ENCODE results near the gene SLC34A3. TPM values are rescaled to one million over a fixed set of nuclear protein-coding genes. Genes with fewer than 3 reads are reported as not detected.

The SLC34A3 gene
- total RNA-seq, 1 donor from 2014 or later: not detected

DNA sequence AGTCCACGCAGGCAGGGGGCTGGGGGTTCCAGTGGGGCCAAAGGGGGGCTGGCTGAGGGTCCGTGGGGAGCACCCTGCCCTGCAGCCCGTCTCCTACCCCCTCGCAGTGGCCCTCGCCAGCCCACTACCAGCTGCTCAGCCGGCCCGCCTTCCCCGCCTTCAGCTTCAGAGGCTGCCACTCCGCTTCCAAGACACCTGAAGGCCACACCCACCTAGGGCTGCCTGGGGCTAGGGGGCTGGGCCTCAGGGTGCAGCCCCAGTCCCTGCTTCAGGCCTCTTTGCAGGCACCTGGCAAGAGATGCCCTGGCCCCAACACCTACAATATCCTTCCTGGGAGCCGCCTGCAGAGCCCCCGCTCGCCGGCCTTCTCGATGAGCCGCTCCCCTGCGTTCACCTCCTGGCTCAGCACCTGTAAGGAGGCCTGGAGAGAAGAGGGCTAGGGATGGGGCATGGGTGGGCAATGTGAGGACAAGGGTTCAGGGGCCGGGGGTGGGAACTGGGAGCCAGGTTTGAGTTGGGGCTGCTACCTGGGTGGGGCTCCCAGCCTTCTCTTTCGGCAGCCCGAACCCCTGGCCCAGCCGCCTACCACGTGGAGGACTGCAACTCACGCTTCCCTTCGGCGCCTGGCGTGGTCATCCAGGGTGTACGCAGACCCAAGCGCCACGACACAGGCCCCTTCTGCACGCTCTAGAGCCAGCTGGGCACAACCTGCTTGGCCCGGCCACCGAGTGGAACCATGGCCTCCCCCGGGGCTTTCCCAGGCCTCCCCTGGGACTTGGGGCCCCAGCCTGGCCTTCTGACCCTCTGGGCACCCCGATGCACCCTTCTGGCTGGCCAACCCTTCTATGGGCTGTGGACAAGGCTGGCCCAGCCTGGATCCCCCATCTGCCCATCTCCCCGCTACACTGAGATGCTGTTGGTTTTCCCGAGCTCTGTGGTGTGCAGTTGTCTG lies 22.1 kb downstream of the SLC34A3 start:
- H3K27me3 Mint-ChIP-seq (ENCODE audit: low read depth): peaks cover 3% of the 10 kb centered on the region
- no peak overlapping the region for H3K27ac Mint-ChIP-seq (ENCODE audit: unreplicated experiment)
- H3K36me3 Mint-ChIP-seq (ENCODE audit: low read depth): peaks cover 2% of the 10 kb centered on the region
- H3K4me3 Mint-ChIP-seq: peak overlapping the region; percentile 97
- TF ChIP-seq, protein P1, sequence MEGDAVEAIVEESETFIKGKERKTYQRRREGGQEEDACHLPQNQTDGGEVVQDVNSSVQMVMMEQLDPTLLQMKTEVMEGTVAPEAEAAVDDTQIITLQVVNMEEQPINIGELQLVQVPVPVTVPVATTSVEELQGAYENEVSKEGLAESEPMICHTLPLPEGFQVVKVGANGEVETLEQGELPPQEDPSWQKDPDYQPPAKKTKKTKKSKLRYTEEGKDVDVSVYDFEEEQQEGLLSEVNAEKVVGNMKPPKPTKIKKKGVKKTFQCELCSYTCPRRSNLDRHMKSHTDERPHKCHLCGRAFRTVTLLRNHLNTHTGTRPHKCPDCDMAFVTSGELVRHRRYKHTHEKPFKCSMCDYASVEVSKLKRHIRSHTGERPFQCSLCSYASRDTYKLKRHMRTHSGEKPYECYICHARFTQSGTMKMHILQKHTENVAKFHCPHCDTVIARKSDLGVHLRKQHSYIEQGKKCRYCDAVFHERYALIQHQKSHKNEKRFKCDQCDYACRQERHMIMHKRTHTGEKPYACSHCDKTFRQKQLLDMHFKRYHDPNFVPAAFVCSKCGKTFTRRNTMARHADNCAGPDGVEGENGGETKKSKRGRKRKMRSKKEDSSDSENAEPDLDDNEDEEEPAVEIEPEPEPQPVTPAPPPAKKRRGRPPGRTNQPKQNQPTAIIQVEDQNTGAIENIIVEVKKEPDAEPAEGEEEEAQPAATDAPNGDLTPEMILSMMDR (conservative IDR thresholded peaks at IDR 0.05): no peak
- no peak for DNase-seq (ENCODE audit: low read depth, low spot score)
- H3K4me1 Mint-ChIP-seq: peaks cover 13% of the 10 kb centered on the region
- no peaks in the 10 kb centered on the region for H3K9me3 Mint-ChIP-seq

DNA sequence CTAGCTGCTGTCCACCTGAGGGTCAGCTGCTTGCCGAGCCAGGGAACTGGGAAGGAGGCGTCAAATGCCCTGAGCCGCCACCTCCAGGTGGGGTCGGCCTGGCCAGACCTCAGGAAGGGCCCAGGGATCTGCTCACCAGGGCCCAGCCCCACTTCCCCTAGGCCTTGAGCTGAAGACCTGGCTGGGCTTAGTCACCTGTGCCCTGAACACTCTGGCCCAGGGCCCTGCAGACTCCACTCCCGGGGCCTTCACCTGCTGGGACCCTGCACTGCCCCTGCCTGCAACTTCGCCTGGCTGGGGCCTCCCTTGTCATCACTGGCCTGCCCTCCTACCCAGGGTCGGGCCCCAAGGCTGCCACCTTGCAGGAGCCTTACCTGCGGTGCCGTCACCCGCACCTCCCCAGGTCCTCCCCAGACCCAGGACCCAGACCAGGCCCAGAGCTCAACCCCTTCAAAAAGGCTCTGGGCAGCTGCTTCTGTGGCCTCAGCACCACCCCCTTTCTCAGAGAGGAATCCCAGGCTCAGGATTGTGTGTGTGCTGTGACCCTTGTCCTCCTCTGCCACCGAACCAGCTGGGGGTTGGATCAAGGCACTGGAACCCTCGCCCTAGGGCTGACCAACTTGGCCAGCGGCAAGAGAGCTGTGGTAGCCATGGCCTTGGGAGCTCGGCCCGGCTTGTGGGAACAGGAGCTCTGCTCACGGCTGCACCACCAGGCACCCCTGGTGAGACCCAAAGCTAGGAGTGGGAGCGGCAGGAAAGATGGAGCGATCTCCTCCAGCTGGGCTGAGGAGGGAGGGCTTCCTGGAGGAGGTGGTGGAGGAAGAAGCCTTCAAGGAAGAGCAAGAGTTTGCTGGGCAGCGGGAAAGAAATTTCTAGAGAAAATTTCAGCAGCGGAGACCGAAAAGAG lies 23.3 kb downstream of the SLC34A3 start:
- TF ChIP-seq, protein P1 (conservative IDR thresholded peaks at IDR 0.05): no peak
- peaks cover 3% of the 10 kb centered on the region for H3K27me3 Mint-ChIP-seq (ENCODE audit: low read depth)
- H3K27ac Mint-ChIP-seq (ENCODE audit: unreplicated experiment): peak overlapping the region; percentile 83
- peaks cover 13% of the 10 kb centered on the region for H3K4me1 Mint-ChIP-seq
- peak overlapping the region; percentile 97 for H3K4me3 Mint-ChIP-seq
- peaks cover 2% of the 10 kb centered on the region for H3K36me3 Mint-ChIP-seq (ENCODE audit: low read depth)
- H3K9me3 Mint-ChIP-seq: no peaks in the 10 kb centered on the region
- DNase-seq (ENCODE audit: low read depth, low spot score): no peak

DNA sequence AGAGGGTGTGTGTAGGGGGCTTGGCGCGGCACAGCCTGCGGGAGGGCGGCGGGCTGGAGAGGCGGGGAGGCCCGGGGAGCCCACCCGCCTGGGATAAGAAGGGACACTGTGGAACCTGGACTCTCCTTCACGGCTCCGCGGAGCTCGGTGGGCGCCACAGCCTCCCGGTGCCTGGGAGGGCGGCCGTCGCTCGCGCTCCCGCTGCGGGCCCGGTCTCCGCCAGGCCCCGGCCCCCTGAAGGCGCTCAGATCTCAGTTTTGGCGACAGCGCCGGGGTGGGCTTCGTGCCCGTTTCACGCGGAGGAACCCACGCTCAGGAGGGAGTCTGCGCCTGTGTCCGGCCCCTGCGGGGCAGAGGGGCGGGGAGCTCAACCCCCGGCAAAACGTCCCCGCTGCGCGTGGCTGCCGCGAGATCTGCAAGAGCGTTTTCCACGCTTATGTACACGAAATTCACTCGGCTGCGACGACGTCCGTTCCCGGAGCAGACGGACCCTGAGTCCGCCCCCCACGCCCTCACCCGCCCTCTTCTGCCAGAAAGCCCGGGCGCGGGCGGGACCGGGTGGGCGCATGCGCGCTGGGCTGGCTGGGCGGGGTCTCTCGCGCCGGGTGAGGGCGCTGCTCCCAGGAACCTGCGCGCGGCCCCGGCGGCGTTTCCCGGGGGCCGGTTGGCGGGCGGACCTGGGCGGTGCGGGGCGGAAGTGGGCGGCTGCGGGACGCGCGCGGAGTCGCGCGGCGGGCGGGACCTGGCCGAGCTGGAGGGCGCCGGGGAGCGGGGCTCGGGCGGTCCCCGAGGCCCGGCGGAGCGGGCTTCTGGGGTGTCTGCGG lies 24.1 kb downstream of the SLC34A3 start, which contains the start of gene NELFB:
Gene NELFB (plus strand): TSS at position 704 of the 824 bp plus-strand sequence.
- Mint-ChIP-seq H3K27me3 (ENCODE audit: low read depth) (peaks cover 3% of the 10 kb centered on the region), H3K36me3 (ENCODE audit: low read depth) (peaks cover 2% of the 10 kb centered on the region), H3K27ac (ENCODE audit: unreplicated experiment) (peak within 1 kb of the TSS; percentile 83), H3K4me3 (peak within 1 kb of the TSS; percentile 97), H3K4me1 (peaks cover 13% of the 10 kb centered on the region), H3K9me3 (no peaks in the 10 kb centered on the region)
- peak; percentile 99 for DNase-seq (ENCODE audit: low read depth, low spot score)
- TF ChIP-seq, protein P1 (conservative IDR thresholded peaks at IDR 0.05): no peak

DNA sequence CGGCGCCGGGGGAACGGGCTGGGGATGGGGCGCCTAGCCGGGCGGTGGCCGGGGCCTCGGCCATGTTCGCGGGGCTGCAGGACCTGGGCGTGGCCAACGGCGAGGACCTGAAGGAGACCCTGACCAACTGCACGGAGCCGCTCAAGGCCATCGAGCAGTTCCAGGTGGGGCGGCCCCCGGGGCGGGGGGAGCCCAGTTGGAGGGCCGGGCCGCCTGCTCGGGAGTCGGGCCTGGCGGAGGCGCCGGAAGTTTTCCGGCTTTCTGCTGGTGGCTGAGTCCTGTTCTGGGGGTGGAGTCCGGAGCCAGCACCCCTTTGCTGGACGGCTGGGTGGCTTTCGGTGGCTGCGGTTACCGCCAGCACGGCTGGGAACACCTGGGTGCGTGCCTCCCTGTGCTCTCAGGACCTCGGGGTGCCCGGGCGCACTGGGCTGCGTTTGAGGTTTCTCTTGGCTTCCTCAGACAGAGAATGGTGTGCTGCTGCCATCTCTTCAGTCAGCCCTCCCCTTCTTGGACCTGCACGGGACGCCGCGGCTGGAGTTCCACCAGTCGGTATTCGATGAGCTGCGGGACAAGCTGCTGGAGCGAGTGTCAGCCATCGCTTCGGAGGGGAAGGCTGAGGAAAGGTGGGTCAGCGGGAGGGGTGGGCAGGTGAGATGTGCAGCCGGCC lies 24.9 kb downstream of the SLC34A3 start:
- Mint-ChIP-seq H3K4me1 (peaks cover 13% of the 10 kb centered on the region), H3K36me3 (ENCODE audit: low read depth) (peaks cover 2% of the 10 kb centered on the region), H3K9me3 (no peaks in the 10 kb centered on the region), H3K27ac (ENCODE audit: unreplicated experiment) (no peak overlapping the region), H3K27me3 (ENCODE audit: low read depth) (peaks cover 3% of the 10 kb centered on the region), H3K4me3 (peak overlapping the region; percentile 88)
- DNase-seq (ENCODE audit: low read depth, low spot score): no peak
- TF ChIP-seq, protein P1 (conservative IDR thresholded peaks at IDR 0.05): no peak

Data from neural crest cell (in vitro differentiated cells).